ENCODE results near the gene PTX3. TPM values are rescaled to one million over a fixed set of nuclear protein-coding genes. Genes with fewer than 3 reads are reported as not detected.

Gene PTX3
- total RNA-seq, 1 experiment from 2014 or later = 2.1 TPM

- POLR2A ChIA-PET = no interaction called here
- ATAC-seq (no peak), DNase-seq (ENCODE audit: low read depth, low spot score) (no peak)
- H3K27me3 ChIP-seq (ENCODE audit: control insufficient read depth, insufficient read depth, low read length) = no peaks in the 10 kb centered on the region
- CTCF ChIA-PET = no interaction called here
- in situ Hi-C loops (cut with HindIII; ENCODE audit: low pct_unique_long_range_greater_than_20kb, low sequenced_read_pairs) (no loop called here), intact Hi-C loops (cut with micrococcal nuclease; ENCODE audit: unreplicated experiment) (no loop called here)
- no peaks in the 10 kb centered on the region for H3K4me1 ChIP-seq (ENCODE audit: control insufficient read depth, insufficient read depth, low read length)
- BruUV-seq (replicated peaks) = no TSS peak
- no peaks in the 10 kb centered on the region for H3K9me3 ChIP-seq (ENCODE audit: control insufficient read depth, insufficient read depth, low read depth, low read length)
- H3K27ac ChIP-seq (ENCODE audit: low read length) = no peak overlapping the region
- H3K36me3 ChIP-seq (ENCODE audit: control insufficient read depth, insufficient read depth, low read length) = no peaks in the 10 kb centered on the region
- no peak for TF ChIP-seq TCF7L2 (IDR thresholded peaks at IDR 0.05; ENCODE audit: low read depth, low read length)
- no peak for TF ChIP-seq SIN3A (IDR thresholded peaks at IDR 0.05; ENCODE audit: borderline replicate concordance, insufficient read depth, low read depth, low read length)
- no peak for TF ChIP-seq REST (IDR thresholded peaks at IDR 0.05; ENCODE audit: insufficient read depth in 1 of 2, low read depth in 2 of 2, low read length in 1 of 2)
- TF ChIP-seq CTCF (IDR thresholded peaks at IDR 0.05) = no peak
- TF ChIP-seq POLR2AphosphoS5 (IDR thresholded peaks at IDR 0.05; ENCODE audit: low read depth, low read length) = no peak
- H3K4me3 ChIP-seq (ENCODE audit: low read depth in 2 of 2, low read length in 2 of 2) = no peak overlapping the region
Observed at GRCh38 chr3:157412323-157412855, 24.3 kb upstream of the PTX3 start.

- Histone ChIP-seq H3K27ac (ENCODE audit: low read length) (no peak overlapping the region), H3K36me3 (ENCODE audit: control insufficient read depth, insufficient read depth, low read length) (no peaks in the 10 kb centered on the region), H3K9me3 (ENCODE audit: control insufficient read depth, insufficient read depth, low read depth, low read length) (no peaks in the 10 kb centered on the region), H3K4me1 (ENCODE audit: control insufficient read depth, insufficient read depth, low read length) (no peaks in the 10 kb centered on the region), H3K27me3 (ENCODE audit: control insufficient read depth, insufficient read depth, low read length) (no peaks in the 10 kb centered on the region), H3K4me3 (ENCODE audit: low read depth in 2 of 2, low read length in 2 of 2) (no peak overlapping the region)
- DNase-seq (ENCODE audit: low read depth, low spot score) (no peak), ATAC-seq (no peak)
- in situ Hi-C loops (cut with HindIII; ENCODE audit: low pct_unique_long_range_greater_than_20kb, low sequenced_read_pairs) (no loop called here), intact Hi-C loops (cut with micrococcal nuclease; ENCODE audit: unreplicated experiment) (no loop called here)
- no TSS peak for BruUV-seq (replicated peaks)
- POLR2A ChIA-PET = interaction anchor here (0.6 kb wide), 1 partner anchor 20 kb away, joined by 3 read pairs; no protein-coding TSS in a partner anchor
- TF ChIP-seq CTCF (IDR thresholded peaks at IDR 0.05) (no peak), POLR2AphosphoS5 (IDR thresholded peaks at IDR 0.05; ENCODE audit: low read depth, low read length) (no peak), REST (IDR thresholded peaks at IDR 0.05; ENCODE audit: insufficient read depth in 1 of 2, low read depth in 2 of 2, low read length in 1 of 2) (no peak), TCF7L2 (IDR thresholded peaks at IDR 0.05; ENCODE audit: low read depth, low read length) (no peak), SIN3A (IDR thresholded peaks at IDR 0.05; ENCODE audit: borderline replicate concordance, insufficient read depth, low read depth, low read length) (no peak)
- CTCF ChIA-PET = no interaction called here
Observed at GRCh38 chr3:157414861-157415260, 21.8 kb upstream of the PTX3 start.

Data from Panc1 (cell line).